ENCODE results near the gene WDR48.

Gene WDR48

DNA sequence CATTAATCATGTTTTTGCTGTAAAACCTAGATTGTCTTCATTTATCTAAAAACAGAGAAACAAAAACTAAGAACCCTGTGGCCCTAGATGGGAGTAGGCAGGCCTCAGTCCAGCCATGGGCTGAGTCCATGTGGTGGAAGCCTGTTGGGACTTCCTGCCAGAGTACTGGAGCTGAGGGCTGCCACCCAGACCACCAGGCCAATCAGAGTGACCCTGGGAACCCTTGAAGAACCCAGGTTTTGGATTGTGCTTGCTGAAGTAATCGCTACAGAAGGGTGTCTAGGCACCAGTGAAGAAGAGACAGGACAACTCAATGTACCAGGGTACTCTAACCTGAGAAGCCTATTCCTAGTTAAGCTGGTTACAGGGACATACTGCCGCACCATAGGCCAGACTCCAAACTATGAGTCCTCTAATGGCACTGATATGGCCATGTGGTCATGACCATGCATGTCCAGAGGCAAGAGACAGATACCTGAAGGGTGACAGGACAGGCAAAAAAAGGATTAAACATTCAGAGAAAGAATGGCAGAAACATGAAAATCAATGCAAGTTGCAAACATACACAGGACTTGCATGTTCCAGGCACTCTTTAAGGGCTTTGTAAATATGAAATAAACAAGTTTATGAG, 88.6 kb downstream of the WDR48 start:
- DNase-seq: no peak

DNA sequence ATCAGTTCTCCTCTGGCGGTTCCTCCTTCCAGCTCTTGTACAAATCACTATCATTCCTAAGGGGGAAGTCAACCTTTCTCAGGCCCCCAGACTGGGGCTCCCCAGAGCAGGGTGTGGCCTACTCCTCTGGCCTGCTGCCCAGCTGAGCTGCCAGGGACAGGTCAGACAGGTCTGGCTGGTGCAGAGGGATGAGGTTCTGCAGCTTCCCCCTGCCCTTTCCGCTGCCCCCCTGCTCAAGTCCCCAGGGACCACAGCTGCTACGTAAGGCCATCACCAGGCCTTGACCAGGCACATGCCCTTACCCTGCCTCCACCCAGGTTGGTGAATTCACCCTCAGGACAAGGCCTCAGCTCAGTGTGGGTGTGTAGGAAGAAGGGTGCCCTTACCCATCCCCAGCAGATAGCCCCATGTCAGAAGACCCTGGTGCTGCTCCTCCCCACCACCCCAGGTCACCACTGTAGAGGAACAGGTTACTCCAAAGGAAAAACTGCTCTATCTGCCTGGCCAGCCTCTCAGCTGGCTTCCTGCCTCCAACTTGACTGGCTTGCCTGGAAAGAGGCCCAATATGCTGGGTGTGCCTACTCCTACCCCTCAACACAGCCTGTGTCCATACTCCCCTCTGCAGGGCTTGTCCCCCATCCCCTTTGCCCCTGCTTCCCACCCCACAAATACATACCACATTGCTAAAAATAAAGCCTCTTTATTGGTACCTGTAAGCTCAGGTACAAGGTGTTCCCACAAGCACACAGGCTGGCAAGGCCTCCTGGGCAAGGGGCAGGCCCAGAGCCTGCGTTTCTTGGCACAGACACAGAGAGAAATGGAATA, 89.6 kb downstream of the WDR48 start:
- DNase-seq: no peak

DNA sequence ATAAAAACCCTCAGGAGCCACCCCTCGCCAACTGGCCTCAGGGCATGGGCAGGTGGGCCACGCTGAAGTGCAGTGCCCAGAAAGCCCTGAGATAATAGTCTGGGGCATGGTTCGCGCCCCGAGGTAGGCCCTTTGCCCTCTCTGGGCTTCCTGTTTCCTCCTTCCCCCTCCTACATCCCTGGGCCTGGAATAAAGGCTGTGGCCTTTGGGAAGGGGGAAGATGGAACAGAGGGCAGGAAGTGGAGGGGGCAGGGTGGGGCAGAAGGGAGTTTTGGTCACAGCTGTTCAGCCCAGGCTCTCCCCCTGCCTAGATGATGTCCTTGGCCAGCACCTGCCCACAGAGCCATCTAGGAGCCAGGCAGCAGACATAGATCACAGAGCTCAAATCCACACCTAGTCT, 90.3 kb downstream of the WDR48 start:
- no peak for DNase-seq

DNA sequence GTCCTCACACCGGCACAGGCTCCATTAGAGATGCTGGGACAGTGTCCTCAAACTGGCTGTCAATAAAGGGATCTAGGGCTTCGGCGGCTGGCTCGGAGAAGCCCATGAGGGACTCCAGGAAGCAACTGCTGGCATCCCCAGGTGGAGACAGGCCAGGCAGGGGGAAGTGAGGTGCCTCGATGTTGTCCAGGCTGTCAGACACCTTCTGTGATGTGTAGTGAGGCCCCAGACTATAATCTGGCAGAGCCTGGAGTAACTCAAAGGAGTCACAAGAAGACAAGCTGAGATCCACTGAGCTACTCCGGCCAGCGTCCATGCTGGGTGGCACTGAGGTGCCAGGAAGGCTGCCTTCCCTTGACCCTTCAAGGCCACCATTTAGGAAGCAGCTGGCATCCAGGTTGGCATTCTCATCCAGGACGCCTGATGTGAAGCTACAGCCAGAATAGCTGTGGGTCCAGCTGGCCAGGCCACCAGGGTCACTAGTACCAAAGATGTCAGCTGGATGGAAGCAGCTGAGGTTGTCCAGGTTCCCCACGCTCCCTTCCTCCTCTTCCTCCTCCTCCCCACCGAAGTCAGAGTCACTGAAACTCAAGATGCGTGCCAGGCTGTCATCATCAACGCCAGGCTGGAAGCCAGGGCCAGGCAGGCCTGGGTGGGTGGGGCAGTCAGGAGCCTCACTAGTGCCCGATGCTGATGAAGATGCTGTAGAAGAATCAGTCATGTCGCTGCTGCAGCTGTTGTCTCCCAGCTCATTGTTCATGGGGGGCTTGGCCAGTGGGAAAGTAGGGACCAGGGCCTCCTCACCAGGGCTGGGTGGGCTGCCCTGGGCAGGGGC, 91.5 kb downstream of the WDR48 start:
- DNase-seq: no peak

DNA sequence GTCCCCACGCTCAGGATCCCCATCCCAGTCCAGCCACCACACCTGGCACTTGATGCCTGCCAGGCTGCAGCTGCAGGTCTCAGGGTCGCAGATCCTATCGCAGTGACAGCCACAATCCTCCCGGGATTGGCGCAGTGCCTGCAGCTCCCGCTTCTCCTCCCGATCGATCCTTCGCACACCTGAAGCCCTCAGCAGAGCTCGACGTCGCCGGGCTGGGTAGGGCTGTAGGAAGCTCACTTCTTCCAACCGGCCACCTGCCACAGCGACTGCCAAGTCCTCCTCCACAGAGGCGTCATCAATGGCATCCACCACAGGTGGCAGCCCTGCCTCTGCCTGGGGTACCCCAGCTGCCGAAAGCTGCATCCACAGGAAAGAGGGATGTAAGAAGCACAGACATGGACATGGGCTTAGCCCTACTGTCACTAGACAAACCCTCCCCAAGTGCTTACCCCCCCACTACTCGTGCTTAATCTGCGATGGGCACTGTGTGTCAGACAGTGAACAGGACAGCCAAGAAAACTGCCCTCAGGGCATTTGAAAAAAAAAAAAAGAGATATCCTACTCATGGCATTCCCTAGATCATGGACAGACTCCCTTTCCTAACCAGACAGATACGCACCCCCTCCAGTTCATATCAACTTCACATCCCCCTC, 92.4 kb downstream of the WDR48 start:
- no peak for DNase-seq

DNA sequence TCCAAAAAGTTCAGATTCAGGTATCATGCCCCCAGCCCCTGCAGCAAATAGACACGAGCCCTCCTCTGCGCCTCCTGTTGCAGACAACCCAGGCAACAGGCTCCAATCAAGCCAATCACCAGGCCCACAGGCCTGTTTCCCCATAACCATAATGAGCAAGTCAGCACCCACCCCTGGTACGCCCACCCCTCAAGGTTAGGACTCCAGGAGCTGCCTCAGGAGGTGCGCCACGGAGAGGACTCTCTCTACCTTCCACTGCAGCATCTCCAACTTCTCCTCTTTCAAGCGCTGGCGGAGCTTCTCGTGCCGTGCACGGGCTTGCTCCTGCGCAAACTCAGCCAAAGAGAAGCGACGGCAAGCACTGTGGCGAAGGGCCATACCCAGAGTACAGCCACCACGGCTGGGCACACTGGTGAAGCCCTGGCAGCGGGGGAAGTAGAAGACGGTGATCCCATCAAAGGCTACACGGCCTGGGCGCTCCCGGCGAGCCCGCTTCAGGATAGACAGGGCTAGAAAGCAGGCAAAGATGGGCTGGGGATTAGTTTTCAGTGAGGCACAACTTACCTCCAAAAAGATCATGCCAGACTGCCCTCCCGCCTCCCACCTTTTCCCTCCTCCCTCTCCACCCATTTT, 93.0 kb downstream of the WDR48 start:
- DNase-seq: no peak

DNA sequence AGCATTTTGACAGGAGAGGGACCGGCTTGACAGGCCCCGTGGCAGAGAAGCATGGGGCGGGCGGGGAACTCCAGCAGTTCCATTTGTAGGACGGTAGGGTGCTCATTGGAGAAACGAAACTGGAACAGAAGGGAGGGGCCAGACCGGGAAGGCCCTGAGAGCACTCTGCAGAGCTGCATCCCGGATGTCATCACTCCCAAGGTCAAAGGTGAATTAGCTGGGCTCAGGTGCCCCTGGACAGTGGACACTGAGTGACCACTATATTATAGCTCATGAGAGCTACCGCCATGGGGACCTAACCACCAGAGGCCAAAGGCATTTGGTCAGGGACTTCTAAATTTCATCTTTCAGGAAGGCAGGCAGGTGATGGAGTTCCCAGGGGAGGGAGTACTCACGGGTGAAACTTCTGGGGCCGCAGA, 94.3 kb downstream of the WDR48 start:
- DNase-seq: no peak
